ENCODE measurements around the gene WWC2.

Gene WWC2

GRCh38 chr4:183182873-183183725 lies 84.0 kb downstream of the WWC2 start (continued):
- TF ChIP-seq ZBTB21 (tag by site-specific recombination; IDR thresholded peaks at IDR 0.05) (no peak), HOXA7 (CRISPR knock-in tag; IDR thresholded peaks at IDR 0.05; ENCODE audit: borderline replicate concordance) (no peak), TSHZ1 (tag by site-specific recombination; IDR thresholded peaks at IDR 0.05; ENCODE audit: borderline replicate concordance) (peak; percentile 71; the same call in 1 of the 2 replicates), ZNF785 (tag by site-specific recombination; IDR thresholded peaks at IDR 0.05) (no peak), ZBTB10 (tag by site-specific recombination; IDR thresholded peaks at IDR 0.05) (no peak), ZNF423 (tag by site-specific recombination; IDR thresholded peaks at IDR 0.05) (no peak), ZBTB6 (tag by site-specific recombination; IDR thresholded peaks at IDR 0.05) (no peak), MZF1 (tag by site-specific recombination; IDR thresholded peaks at IDR 0.05; ENCODE audit: borderline replicate concordance) (no peak), ATF2 (tag by site-specific recombination; IDR thresholded peaks at IDR 0.05; ENCODE audit: low read depth) (peak; percentile 68), ZNF121 (tag by site-specific recombination; IDR thresholded peaks at IDR 0.05) (no peak), ZSCAN23 (tag by site-specific recombination; IDR thresholded peaks at IDR 0.05) (no peak), GLIS1 (tag by site-specific recombination; IDR thresholded peaks at IDR 0.05) (peak; percentile 93), ZNF416 (tag by site-specific recombination; IDR thresholded peaks at IDR 0.05) (no peak), ZNF777 (tag by site-specific recombination; IDR thresholded peaks at IDR 0.05; ENCODE audit: borderline replicate concordance) (no peak), ZBTB7A (tag by site-specific recombination; IDR thresholded peaks at IDR 0.05; ENCODE audit: low read depth) (no peak), ZBTB26 (tag by site-specific recombination; optimal IDR thresholded peaks at IDR 0.05) (no peak), KLF1 (tag by site-specific recombination; IDR thresholded peaks at IDR 0.05) (peak; percentile 33; the same call in 1 of the 2 replicates), MYNN (tag by site-specific recombination; IDR thresholded peaks at IDR 0.05; ENCODE audit: borderline replicate concordance) (no peak), ZXDB (tag by site-specific recombination; IDR thresholded peaks at IDR 0.05) (peak; percentile 79), ZNF768 (tag by site-specific recombination; IDR thresholded peaks at IDR 0.05) (no peak), ZNF654 (tag by site-specific recombination; IDR thresholded peaks at IDR 0.05; ENCODE audit: low read depth) (no peak), ZBTB8A (tag by site-specific recombination; IDR thresholded peaks at IDR 0.05) (no peak), PRDM1 (tag by site-specific recombination; IDR thresholded peaks at IDR 0.05) (peak; percentile 72; the same call in 1 of the 2 replicates), ZNF561 (tag by site-specific recombination; IDR thresholded peaks at IDR 0.05; ENCODE audit: borderline replicate concordance) (no peak), ZNF10 (tag by site-specific recombination; IDR thresholded peaks at IDR 0.05) (peak; percentile 82), INSM2 (tag by site-specific recombination; IDR thresholded peaks at IDR 0.05) (peak; percentile 70; the same call in 1 of the 2 replicates), ZNF600 (tag by site-specific recombination; IDR thresholded peaks at IDR 0.05) (0 out of 2 replicates have a peak, but pooled peaks have one; percentile 36)
